Measurements from ENCODE around the gene LRRC7. TPM values are rescaled to one million over a fixed set of nuclear protein-coding genes. Genes with fewer than 3 reads are reported as not detected.

LRRC7 gene
- total and polyA plus RNA-seq, 8 donors, result 0.12 to 2.2 (median 0.90) TPM

GRCh38 chr1:69777423-69777822, 209.7 kb downstream of the LRRC7 start:
- 63 to 83% methylated on average over 1 of the region's 1 CpG for WGBS, 2 donors
- Histone ChIP-seq H3K9me3 (no peaks in the 10 kb centered on the region), H3K36me3 (no peaks in the 10 kb centered on the region), H3K4me3 (no peak overlapping the region), H3K27me3 (no peaks in the 10 kb centered on the region), H3K27ac (no peak overlapping the region), H3K4me1 (no peaks in the 10 kb centered on the region)
- intact Hi-C loops (cut with DNase I), result no loop called here
- DNase-seq (no peak), ATAC-seq (no peak), FAIRE-seq (no peak)
- TF ChIP-seq CTCF (IDR thresholded peaks at IDR 0.05), result no peak

DNA sequence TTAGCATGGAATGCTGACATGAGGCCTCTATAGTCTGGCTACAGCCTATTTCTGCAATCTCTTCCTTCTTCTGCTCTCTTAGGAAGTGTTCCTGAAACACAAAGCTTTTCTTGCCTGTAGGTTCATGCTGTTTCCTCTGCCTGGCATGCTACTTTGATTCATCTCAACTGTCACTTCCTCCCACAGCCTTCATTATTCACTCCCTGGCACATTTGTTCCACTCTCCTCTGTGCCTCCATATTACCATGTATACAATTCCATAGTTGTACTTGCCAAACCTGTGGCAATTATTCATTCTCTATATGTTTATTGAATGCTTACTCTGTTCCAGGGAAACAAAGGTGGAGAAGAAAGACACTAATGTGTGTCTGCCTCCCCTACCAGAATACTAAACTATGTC, 210.2 kb downstream of the LRRC7 start:
- intact Hi-C loops (cut with DNase I), result no loop called here
- FAIRE-seq (no peak), ATAC-seq (no peak)

GRCh38 chr1:69787151-69787550, 219.4 kb downstream of the LRRC7 start:
- H3K4me1 ChIP-seq, result no peaks in the 10 kb centered on the region
- H3K9me3 ChIP-seq, result no peaks in the 10 kb centered on the region
- intact Hi-C loops (cut with DNase I), result no loop called here
- no peaks in the 10 kb centered on the region for H3K36me3 ChIP-seq
- H3K27me3 ChIP-seq, result no peaks in the 10 kb centered on the region
- no peak overlapping the region for H3K4me3 ChIP-seq
- H3K27ac ChIP-seq, result no peak overlapping the region
- TF ChIP-seq CTCF (IDR thresholded peaks at IDR 0.05), result no peak
- no peak for ATAC-seq
- FAIRE-seq, result no peak
- DNase-seq, result no peak
- 50 to 53% methylated on average over 5 of the region's 5 CpGs for WGBS, 2 donors

More for the DNA sequence above, 210.2 kb downstream of the LRRC7 start:
- H3K36me3 ChIP-seq, result no peaks in the 10 kb centered on the region
- no peak for TF ChIP-seq CTCF (IDR thresholded peaks at IDR 0.05)
- H3K4me3 ChIP-seq, result no peak overlapping the region
- no peaks in the 10 kb centered on the region for H3K4me1 ChIP-seq
- no peak overlapping the region for H3K27ac ChIP-seq
- no peak for DNase-seq
- H3K27me3 ChIP-seq, result no peaks in the 10 kb centered on the region
- no peaks in the 10 kb centered on the region for H3K9me3 ChIP-seq

DNA sequence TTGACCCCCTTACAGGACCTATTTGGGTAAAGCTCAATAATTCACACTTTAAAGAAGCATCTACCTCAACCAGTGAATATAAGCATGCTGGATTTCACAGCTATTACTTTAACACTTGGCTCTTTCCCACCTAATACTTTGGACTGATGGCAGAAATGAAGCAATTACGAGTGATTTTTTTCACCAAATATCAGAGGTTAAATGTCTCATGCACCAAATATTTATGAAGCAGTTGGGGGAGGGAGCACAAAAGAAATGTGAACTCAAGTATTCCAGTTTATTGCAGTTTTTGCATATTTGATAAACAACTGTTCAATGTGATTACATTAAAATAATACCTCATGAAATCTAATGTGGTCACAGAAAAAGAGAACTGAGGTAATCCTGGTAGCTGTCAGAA, 223.6 kb downstream of the LRRC7 start:
- no peaks in the 10 kb centered on the region for H3K4me1 ChIP-seq
- no peaks in the 10 kb centered on the region for H3K9me3 ChIP-seq
- no peaks in the 10 kb centered on the region for H3K36me3 ChIP-seq
- intact Hi-C loops (cut with DNase I), result no loop called here
- no peak for TF ChIP-seq CTCF (IDR thresholded peaks at IDR 0.05)
- ATAC-seq (no peak), DNase-seq (no peak), FAIRE-seq (no peak)
- no peak overlapping the region for H3K27ac ChIP-seq
- 40 to 53% methylated on average over 1 of the region's 1 CpG for WGBS, 2 donors
- no peak overlapping the region for H3K4me3 ChIP-seq
- H3K27me3 ChIP-seq, result no peaks in the 10 kb centered on the region

DNA sequence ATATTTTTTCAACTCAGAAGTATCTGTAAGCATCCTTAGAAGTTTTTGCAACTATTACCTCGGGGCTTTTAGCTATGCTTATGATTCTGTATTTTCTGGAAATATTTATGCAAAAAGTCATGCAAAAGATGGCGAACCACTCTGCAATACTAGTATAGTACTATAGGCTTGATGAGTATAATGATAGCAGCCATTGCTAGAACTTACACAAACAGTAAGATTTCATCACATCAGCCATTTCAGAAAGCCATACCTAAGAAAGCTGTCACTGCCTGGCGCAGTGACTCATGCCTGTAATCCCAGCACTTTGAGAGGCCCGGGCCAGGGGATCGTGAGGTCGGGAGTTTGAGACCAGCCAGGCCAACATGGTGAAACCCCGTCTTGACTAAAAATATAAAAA, 227.1 kb downstream of the LRRC7 start:
- Histone ChIP-seq H3K36me3 (no peaks in the 10 kb centered on the region), H3K4me1 (no peaks in the 10 kb centered on the region), H3K27me3 (no peaks in the 10 kb centered on the region), H3K9me3 (no peaks in the 10 kb centered on the region), H3K27ac (no peak overlapping the region), H3K4me3 (no peak overlapping the region)
- intact Hi-C loops (cut with DNase I), result no loop called here
- no peak for TF ChIP-seq CTCF (IDR thresholded peaks at IDR 0.05)
- DNase-seq (no peak), FAIRE-seq (no peak), ATAC-seq (no peak)
- 68 to 75% methylated on average over 7 of the region's 7 CpGs for WGBS, 2 donors

Data from pancreas (tissue), 10 donors.